ENCODE measurements around the gene CD99L2.

- TF ChIP-seq CTCF (IDR thresholded peaks at IDR 0.05 in 8 of 11, conservative IDR thresholded peaks at IDR 0.05 in 3 of 11) = no peak
- TF ChIP-seq POLR2AphosphoS5 (IDR thresholded peaks at IDR 0.05) = no peak
Observed at GRCh38 chrX:150767475-150768131, 130.9 kb downstream of the CD99L2 start.

Measured in spleen (tissue), 7 donors.